ENCODE results near the gene COX6A1.

Gene COX6A1

DNA sequence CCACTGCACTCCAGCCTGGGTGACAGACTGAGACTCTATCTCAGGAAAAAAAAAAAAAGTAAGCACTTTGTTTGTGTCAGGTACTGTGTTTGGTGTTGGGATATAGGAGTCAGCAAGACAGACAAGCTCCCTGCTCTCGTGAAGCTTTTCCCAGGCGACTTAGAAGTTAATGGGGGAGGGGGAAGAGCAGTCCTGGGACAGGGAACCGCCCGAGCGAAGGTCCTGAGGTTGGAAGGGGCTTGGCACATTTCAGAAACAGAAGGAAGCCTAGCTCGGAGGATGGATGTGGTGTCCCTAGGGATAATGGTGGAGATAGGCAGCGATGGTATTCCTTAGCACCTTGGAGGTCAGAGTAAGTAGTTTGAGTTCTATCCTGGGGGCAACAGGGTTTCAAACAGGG is 8.5 kb upstream of the COX6A1 start:
- no peak for ATAC-seq
- no peak for TF ChIP-seq ZNF565 (CRISPR knock-in tag; conservative IDR thresholded peaks at IDR 0.05; ENCODE audit: low read depth)
- TF ChIP-seq ZNF70 (CRISPR knock-in tag; IDR thresholded peaks at IDR 0.05) = no peak
- TF ChIP-seq TCF4 (CRISPR knock-in tag; IDR thresholded peaks at IDR 0.05; ENCODE audit: borderline replicate concordance) = no peak
- no peak for TF ChIP-seq ZFP30 (CRISPR knock-in tag; IDR thresholded peaks at IDR 0.05)
- no peak for TF ChIP-seq CSDC2 (CRISPR knock-in tag; IDR thresholded peaks at IDR 0.05)
- TF ChIP-seq, protein P1, sequence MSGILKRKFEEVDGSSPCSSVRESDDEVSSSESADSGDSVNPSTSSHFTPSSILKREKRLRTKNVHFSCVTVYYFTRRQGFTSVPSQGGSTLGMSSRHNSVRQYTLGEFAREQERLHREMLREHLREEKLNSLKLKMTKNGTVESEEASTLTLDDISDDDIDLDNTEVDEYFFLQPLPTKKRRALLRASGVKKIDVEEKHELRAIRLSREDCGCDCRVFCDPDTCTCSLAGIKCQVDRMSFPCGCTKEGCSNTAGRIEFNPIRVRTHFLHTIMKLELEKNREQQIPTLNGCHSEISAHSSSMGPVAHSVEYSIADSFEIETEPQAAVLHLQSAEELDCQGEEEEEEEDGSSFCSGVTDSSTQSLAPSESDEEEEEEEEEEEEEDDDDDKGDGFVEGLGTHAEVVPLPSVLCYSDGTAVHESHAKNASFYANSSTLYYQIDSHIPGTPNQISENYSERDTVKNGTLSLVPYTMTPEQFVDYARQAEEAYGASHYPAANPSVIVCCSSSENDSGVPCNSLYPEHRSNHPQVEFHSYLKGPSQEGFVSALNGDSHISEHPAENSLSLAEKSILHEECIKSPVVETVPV (CRISPR knock-in tag; IDR thresholded peaks at IDR 0.05) = no peak
- no peak for TF ChIP-seq PPARA (CRISPR knock-in tag; IDR thresholded peaks at IDR 0.05; ENCODE audit: borderline replicate concordance)
- no peak for TF ChIP-seq GLIS3 (CRISPR knock-in tag; IDR thresholded peaks at IDR 0.05)
- no peak for TF ChIP-seq ZNF8 (CRISPR knock-in tag; IDR thresholded peaks at IDR 0.05)
- TF ChIP-seq ISL1 (CRISPR knock-in tag; IDR thresholded peaks at IDR 0.05) = no peak
- no peak for TF ChIP-seq ESRRG (CRISPR knock-in tag; IDR thresholded peaks at IDR 0.05)
- TF ChIP-seq, protein P2, sequence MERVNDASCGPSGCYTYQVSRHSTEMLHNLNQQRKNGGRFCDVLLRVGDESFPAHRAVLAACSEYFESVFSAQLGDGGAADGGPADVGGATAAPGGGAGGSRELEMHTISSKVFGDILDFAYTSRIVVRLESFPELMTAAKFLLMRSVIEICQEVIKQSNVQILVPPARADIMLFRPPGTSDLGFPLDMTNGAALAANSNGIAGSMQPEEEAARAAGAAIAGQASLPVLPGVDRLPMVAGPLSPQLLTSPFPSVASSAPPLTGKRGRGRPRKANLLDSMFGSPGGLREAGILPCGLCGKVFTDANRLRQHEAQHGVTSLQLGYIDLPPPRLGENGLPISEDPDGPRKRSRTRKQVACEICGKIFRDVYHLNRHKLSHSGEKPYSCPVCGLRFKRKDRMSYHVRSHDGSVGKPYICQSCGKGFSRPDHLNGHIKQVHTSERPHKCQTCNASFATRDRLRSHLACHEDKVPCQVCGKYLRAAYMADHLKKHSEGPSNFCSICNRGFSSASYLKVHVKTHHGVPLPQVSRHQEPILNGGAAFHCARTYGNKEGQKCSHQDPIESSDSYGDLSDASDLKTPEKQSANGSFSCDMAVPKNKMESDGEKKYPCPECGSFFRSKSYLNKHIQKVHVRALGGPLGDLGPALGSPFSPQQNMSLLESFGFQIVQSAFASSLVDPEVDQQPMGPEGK (CRISPR knock-in tag; IDR thresholded peaks at IDR 0.05; ENCODE audit: borderline replicate concordance) = no peak

DNA sequence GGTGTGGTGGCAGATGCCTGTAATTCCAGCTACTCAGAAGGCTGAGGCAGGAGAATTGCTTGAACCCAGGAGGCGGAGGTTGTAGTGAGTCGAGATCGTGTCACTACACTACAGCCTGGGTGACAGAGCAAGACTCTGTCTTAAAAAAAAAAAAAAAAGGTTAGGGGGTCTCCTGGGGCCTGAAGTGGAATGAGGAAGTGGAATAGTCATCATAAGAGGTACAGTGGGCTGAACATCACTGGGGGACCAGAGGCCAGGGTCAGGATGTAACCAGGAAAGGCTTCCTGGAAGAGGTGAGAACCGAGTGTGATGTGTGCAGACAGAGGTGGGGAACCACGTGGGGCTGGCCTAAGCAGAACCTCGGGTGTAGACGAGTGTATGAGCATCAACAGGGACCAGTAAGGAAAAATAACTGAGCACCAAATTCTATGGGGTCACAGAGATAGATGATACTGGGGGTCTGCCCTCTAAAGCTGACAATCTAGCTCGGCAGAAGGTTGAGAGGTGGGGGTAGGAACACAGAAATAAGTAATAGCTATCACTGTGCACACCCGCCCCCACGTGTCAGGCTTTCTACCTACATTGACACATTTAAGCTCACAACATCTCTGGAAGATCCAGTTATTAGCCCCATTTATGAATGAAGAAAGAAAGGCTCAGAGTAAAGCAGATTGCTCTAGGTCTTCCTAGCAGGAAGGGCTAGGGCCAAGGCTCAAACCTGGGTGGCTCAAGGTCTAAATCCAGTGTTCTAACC is 5.0 kb upstream of the COX6A1 start:
- TF ChIP-seq ZC3H10 (CRISPR knock-in tag; IDR thresholded peaks at IDR 0.05) = no peak
- no peak for TF ChIP-seq ESRRG (CRISPR knock-in tag; IDR thresholded peaks at IDR 0.05)
- TF ChIP-seq OSR1 (CRISPR knock-in tag; IDR thresholded peaks at IDR 0.05) = no peak
- no peak for TF ChIP-seq ZNF565 (CRISPR knock-in tag; conservative IDR thresholded peaks at IDR 0.05; ENCODE audit: low read depth)
- TF ChIP-seq, protein P2 (CRISPR knock-in tag; IDR thresholded peaks at IDR 0.05; ENCODE audit: borderline replicate concordance) = no peak
- TF ChIP-seq ISL1 (CRISPR knock-in tag; IDR thresholded peaks at IDR 0.05) = no peak
- TF ChIP-seq BACH2 (CRISPR knock-in tag; IDR thresholded peaks at IDR 0.05; ENCODE audit: borderline replicate concordance) = no peak
- no peak for TF ChIP-seq ZFP30 (CRISPR knock-in tag; IDR thresholded peaks at IDR 0.05)
- no peak for TF ChIP-seq GLIS3 (CRISPR knock-in tag; IDR thresholded peaks at IDR 0.05)
- TF ChIP-seq, protein P3, sequence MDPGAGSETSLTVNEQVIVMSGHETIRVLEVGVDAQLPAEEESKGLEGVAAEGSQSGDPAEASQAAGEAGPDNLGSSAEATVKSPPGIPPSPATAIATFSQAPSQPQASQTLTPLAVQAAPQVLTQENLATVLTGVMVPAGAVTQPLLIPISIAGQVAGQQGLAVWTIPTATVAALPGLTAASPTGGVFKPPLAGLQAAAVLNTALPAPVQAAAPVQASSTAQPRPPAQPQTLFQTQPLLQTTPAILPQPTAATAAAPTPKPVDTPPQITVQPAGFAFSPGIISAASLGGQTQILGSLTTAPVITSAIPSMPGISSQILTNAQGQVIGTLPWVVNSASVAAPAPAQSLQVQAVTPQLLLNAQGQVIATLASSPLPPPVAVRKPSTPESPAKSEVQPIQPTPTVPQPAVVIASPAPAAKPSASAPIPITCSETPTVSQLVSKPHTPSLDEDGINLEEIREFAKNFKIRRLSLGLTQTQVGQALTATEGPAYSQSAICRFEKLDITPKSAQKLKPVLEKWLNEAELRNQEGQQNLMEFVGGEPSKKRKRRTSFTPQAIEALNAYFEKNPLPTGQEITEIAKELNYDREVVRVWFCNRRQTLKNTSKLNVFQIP (CRISPR knock-in tag; IDR thresholded peaks at IDR 0.05; ENCODE audit: borderline replicate concordance, low read depth) = no peak
- TF ChIP-seq TCF4 (CRISPR knock-in tag; IDR thresholded peaks at IDR 0.05; ENCODE audit: borderline replicate concordance) = no peak
- no peak for TF ChIP-seq ZNF70 (CRISPR knock-in tag; IDR thresholded peaks at IDR 0.05)
- TF ChIP-seq TOX (CRISPR knock-in tag; IDR thresholded peaks at IDR 0.05; ENCODE audit: borderline replicate concordance) = no peak
- TF ChIP-seq, protein P4, sequence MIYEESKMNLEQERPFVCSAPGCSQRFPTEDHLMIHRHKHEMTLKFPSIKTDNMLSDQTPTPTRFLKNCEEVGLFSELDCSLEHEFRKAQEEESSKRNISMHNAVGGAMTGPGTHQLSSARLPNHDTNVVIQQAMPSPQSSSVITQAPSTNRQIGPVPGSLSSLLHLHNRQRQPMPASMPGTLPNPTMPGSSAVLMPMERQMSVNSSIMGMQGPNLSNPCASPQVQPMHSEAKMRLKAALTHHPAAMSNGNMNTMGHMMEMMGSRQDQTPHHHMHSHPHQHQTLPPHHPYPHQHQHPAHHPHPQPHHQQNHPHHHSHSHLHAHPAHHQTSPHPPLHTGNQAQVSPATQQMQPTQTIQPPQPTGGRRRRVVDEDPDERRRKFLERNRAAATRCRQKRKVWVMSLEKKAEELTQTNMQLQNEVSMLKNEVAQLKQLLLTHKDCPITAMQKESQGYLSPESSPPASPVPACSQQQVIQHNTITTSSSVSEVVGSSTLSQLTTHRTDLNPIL (CRISPR knock-in tag; IDR thresholded peaks at IDR 0.05; ENCODE audit: low read depth) = no peak
- no peak for TF ChIP-seq ZNF8 (CRISPR knock-in tag; IDR thresholded peaks at IDR 0.05)
- no peak for TF ChIP-seq RARB (CRISPR knock-in tag; IDR thresholded peaks at IDR 0.05)
- TF ChIP-seq, protein P1 (CRISPR knock-in tag; IDR thresholded peaks at IDR 0.05) = no peak
- no peak for ATAC-seq
